Esophagus muscularis mucosa (tissue), 4 donors: Measurements from ENCODE around the gene GALNT14. TPM values are rescaled to one million over a fixed set of nuclear protein-coding genes. Genes with fewer than 3 reads are reported as not detected.
"Not testable (repeated sequence)": the region's sequence is repeated elsewhere in the genome, so short reads cannot be mapped to it uniquely, and the experiment has no call there.

Experiments
- DNase-seq: peaks from one replicate; pipeline ENCODE4 v3.0.0-alpha.2; 2017; ENCODE audit errors: extremely low spot score
- H3K27ac ChIP-seq, 4 donors: fragments of 200-600 bp; sonication (generic); replicated peaks in 1 of 4; 1 replicate in 3 of 4; 2 replicates in 1 of 4; pipeline ENCODE4 v1.5.1; 2016 to 2019; ENCODE audit warnings: mild to moderate bottlenecking in 1 of 4
- H3K27me3 ChIP-seq, 4 donors: fragments of 200-600 bp; sonication (generic); one replicate each; pipeline versions ENCODE4 v1.5.1 to v1.6.0; 2016 to 2019
- H3K36me3 ChIP-seq, 4 donors: fragments of 200-600 bp; sonication (generic); one replicate each; pipeline ENCODE4 v1.5.1; 2016 to 2019
- H3K4me1 ChIP-seq, 4 donors: fragments of 200-600 bp; sonication (generic); one replicate each; pipeline ENCODE4 v1.5.1; 2016 to 2019
- H3K4me3 ChIP-seq, 4 donors: fragments of 200-600 bp; sonication (generic); 1 replicate in 2 of 4; 2 replicates in 2 of 4; pipeline ENCODE4 v1.5.1; 2016 to 2019; ENCODE audit warnings: mild to moderate bottlenecking in 4 of 4, moderate library complexity in 1 of 4
- H3K9me3 ChIP-seq, 4 donors: fragments of 200-600 bp; sonication (generic); 1 replicate in 3 of 4; 2 replicates in 1 of 4; pipeline ENCODE4 v1.5.1; 2016 to 2019
- CTCF ChIP-seq, 3 experiments: fragments of 200-600 bp in 2 of 3; fragments of 450-650 bp in 1 of 3; sonication (generic) in 2 of 3; IDR thresholded peaks; one replicate each; pipeline ENCODE4 v1.5.1; 2017 to 2019; ENCODE audit warnings: antibody characterized with exemption in 3 of 3, mild to moderate bottlenecking in 2 of 3, moderate library complexity in 1 of 3
- EP300 ChIP-seq: sonication (generic); formaldehyde crosslinking; IDR thresholded peaks from one replicate; pipeline ENCODE4 v1.6.1; 2017; ENCODE audit warnings: antibody characterized with exemption
- POLR2A ChIP-seq: fragments of 450-650 bp; IDR thresholded peaks from one replicate; pipeline ENCODE4 v1.6.1; 2017; ENCODE audit warnings: antibody characterized with exemption, moderate library complexity, mild to moderate bottlenecking, low read depth
- POLR2AphosphoS5 ChIP-seq, 2 donors: sonication (generic); formaldehyde crosslinking; IDR thresholded peaks; one replicate each; pipeline ENCODE4 v1.6.1; 2017; ENCODE audit warnings: antibody characterized with exemption in 2 of 2
- WGBS: methylation state at CpG from one replicate; pipeline ENCODE4 v1.1.5; 2018; 5-methylcytosine and 5-hydroxymethylcytosine counted together
- intact Hi-C: fragments of 100-400 bp; cut with DNase I; formaldehyde crosslinking; loops from one replicate; pipeline ENCODE4 v1.15.1; 2023
- total RNA-seq, 4 donors: library from RNA; depleted of rRNA; stranded (reverse); fragments of >200 nt; gene quantifications; one replicate each; pipeline versions ENCODE4 v1.1.0 to v1.2.1, GENCODE V29; 2016

Gene GALNT14
- total RNA-seq, result 1 to 10 TPM in 1 of 4 donors, under 1 TPM in 2, not detected in 1; 0.33 to 1.0 (median 0.80) TPM

- peak; percentile 87 for DNase-seq
- Histone ChIP-seq H3K4me3 (peak within 1 kb of the TSS; percentile 54 to 65 (median 58)), H3K27ac (no peak within 1 kb of the TSS), H3K4me1 (peaks cover 12 to 23% (median 23%) of the 10 kb centered on the region in 4 donors), H3K27me3 (peaks cover 0 to 51% (median 28%) of the 10 kb centered on the region in 4 donors), H3K9me3 (no peaks in the 10 kb centered on the region), H3K36me3 (no peaks in the 10 kb centered on the region)
- intact Hi-C loops, result no loop called here
- 4% methylated on average over 23 of the region's 95 CpGs for WGBS
- TF ChIP-seq POLR2A (no peak), CTCF (IDR thresholded peaks at IDR 0.05) (peak in 2 of 3 experiments; percentile 21 to 39)
These were observed at the start of gene GALNT14 for GRCh38 chr2:31138037-31138962. TSS of gene GALNT14 (minus strand) at chr2:31138440. CDS start at chr2:31138086, 354 bp downstream.

GRCh38 chr2:31187166-31187565 is 48.9 kb upstream of the GALNT14 start:
- no peak for DNase-seq
- Histone ChIP-seq H3K4me3 (no peak overlapping the region), H3K36me3 (no peaks in the 10 kb centered on the region), H3K9me3 (peaks cover 0 to 4% (median 0%) of the 10 kb centered on the region in 4 donors), H3K27me3 (peaks cover 0 to 5% (median 2%) of the 10 kb centered on the region in 4 donors), H3K4me1 (no peaks in the 10 kb centered on the region), H3K27ac (no peak overlapping the region)
- WGBS, result 87% methylated on average over 4 of the region's 4 CpGs
- intact Hi-C loops, result no loop called here
- TF ChIP-seq POLR2AphosphoS5 (IDR thresholded peaks at IDR 0.05) (no peak), EP300 (no peak), CTCF (IDR thresholded peaks at IDR 0.05) (no peak), POLR2A (no peak)

GRCh38 chr2:31183973-31184372 is 45.7 kb upstream of the GALNT14 start:
- DNase-seq, H3K9me3 ChIP-seq, H3K36me3 ChIP-seq, H3K4me3 ChIP-seq, H3K27me3 ChIP-seq, H3K27ac ChIP-seq, H3K4me1 ChIP-seq, intact Hi-C loops: not testable (repeated sequence)
- WGBS, result 85% methylated on average over 7 of the region's 7 CpGs

GRCh38 chr2:31176742-31177141 is 38.5 kb upstream of the GALNT14 start:
- no peak for DNase-seq
- Histone ChIP-seq H3K27me3 (peaks cover 0 to 3% (median 0%) of the 10 kb centered on the region in 4 donors), H3K9me3 (no peaks in the 10 kb centered on the region), H3K4me3 (no peak overlapping the region), H3K4me1 (no peaks in the 10 kb centered on the region), H3K36me3 (no peaks in the 10 kb centered on the region), H3K27ac (no peak overlapping the region)
- TF ChIP-seq CTCF (IDR thresholded peaks at IDR 0.05) (no peak), POLR2AphosphoS5 (IDR thresholded peaks at IDR 0.05) (no peak), EP300 (no peak), POLR2A (no peak)
- 79% methylated on average over 10 of the region's 10 CpGs for WGBS
- intact Hi-C loops, result loop anchor here (10.0 kb wide), 1 partner anchor 158 kb away; no protein-coding TSS in a partner anchor

- TF ChIP-seq CTCF (IDR thresholded peaks at IDR 0.05) (no peak), EP300 (no peak), POLR2A (no peak), POLR2AphosphoS5 (IDR thresholded peaks at IDR 0.05) (no peak)
- no peak overlapping the region for H3K4me3 ChIP-seq
- whole genome bisulfite sequencing, result 94% methylated on average over 4 of the region's 4 CpGs
- intact Hi-C loops, result loop anchor here (2.0 to 10.0 kb wide), 2 partner anchors 164 to 456 kb away; no protein-coding TSS in a partner anchor
- no peak overlapping the region for H3K27ac ChIP-seq
- no peaks in the 10 kb centered on the region for H3K36me3 ChIP-seq
- H3K4me1 ChIP-seq, result no peaks in the 10 kb centered on the region
- DNase-seq, result no peak
- H3K27me3 ChIP-seq, result no peaks in the 10 kb centered on the region
- no peaks in the 10 kb centered on the region for H3K9me3 ChIP-seq
These were observed 32.9 kb upstream of the GALNT14 start for GRCh38 chr2:31171142-31171541.
